Measurements from ENCODE around the gene KCNK10.

Gene KCNK10

DNA sequence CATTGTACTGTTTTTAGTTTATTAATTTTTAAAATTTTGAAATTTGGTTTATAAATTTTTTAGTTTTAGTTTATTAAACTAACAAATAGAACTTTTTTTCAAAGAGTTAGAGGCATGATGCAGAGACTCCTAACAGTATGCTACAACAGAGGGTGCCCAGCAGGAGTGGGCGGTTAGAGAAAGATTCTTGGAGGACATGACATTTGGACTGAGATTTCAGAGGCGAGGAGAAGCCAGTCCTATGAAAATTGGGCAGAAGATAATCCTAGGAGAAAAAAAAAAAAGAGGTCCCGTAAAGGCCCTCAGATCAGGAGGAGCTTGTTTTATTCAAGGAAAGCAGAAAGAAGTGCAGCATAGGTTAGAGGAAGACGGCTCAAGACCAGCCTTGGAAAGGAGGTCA, 21.7 kb downstream of the KCNK10 start:
- TF ChIP-seq, protein P1, sequence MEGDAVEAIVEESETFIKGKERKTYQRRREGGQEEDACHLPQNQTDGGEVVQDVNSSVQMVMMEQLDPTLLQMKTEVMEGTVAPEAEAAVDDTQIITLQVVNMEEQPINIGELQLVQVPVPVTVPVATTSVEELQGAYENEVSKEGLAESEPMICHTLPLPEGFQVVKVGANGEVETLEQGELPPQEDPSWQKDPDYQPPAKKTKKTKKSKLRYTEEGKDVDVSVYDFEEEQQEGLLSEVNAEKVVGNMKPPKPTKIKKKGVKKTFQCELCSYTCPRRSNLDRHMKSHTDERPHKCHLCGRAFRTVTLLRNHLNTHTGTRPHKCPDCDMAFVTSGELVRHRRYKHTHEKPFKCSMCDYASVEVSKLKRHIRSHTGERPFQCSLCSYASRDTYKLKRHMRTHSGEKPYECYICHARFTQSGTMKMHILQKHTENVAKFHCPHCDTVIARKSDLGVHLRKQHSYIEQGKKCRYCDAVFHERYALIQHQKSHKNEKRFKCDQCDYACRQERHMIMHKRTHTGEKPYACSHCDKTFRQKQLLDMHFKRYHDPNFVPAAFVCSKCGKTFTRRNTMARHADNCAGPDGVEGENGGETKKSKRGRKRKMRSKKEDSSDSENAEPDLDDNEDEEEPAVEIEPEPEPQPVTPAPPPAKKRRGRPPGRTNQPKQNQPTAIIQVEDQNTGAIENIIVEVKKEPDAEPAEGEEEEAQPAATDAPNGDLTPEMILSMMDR (IDR thresholded peaks at IDR 0.05) = no peak

DNA sequence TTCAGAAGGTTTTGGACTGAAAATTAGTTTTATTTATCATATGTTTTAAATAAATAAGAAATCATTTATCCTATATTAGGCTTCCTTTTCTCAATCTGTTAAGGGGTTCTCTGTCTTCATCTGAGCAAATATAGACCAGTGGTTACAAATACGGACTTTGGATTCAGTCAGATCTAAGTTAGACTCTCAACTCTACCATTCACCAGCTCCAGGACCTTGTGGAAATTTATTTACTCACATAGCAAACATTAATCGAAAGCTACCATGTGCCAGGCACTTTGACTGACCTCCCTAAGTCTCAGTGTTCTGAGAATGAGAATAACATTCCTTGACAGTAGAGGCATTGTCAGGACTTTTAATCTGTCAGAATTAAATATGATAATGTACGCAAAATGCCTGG, 22.3 kb downstream of the KCNK10 start:
- TF ChIP-seq, protein P1 (IDR thresholded peaks at IDR 0.05) = no peak

DNA sequence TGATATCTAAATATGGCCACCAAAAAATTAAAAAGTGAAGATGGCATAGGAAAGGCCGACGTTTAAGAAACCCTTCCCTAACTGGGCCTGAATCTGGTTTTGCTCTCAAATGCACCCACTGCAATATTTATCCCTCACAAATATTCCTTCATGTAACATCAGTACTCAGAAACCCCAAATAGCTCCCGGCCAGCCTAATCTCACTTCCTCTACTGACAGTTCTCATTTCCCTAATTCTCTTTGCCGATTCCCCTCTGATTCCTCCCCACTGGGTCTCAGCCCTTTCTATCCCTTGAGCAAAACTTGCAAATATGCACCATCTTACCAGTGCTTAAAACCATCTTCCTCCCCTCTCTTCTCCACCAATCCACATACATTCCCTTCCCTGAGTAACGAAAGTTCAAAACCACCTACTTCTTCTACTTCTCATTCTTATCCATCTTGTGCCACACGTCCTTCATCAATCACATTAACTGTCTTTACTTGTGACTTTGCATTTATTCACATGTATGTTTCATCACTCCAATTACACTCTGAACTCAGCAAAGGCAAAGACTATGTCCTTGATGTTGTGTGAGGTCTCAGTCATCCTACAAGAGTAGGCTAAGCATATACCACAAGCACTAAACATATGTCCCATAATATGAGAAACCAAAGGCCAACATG, 23.1 kb downstream of the KCNK10 start:
- TF ChIP-seq, protein P1 (IDR thresholded peaks at IDR 0.05) = no peak

DNA sequence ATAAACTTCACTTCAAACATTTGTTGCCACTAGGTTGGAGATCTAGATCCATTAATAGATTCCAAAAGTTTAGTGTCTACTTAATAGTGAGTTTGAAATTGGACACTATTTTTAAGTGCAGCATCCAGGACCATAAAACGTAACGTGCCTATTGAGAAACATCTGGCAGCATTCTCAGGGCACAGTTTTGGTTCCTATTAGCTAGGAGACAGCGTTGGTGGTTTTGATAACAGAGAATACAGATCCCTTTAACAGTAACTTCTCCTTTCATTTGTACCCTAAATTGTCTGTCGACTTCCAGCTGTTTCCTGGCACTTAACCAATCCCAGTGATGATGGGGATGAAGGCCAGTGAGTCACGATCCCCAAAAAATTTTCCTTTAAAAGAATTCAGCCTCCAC, 25.8 kb downstream of the KCNK10 start:
- TF ChIP-seq, protein P1 (IDR thresholded peaks at IDR 0.05) = no peak

DNA sequence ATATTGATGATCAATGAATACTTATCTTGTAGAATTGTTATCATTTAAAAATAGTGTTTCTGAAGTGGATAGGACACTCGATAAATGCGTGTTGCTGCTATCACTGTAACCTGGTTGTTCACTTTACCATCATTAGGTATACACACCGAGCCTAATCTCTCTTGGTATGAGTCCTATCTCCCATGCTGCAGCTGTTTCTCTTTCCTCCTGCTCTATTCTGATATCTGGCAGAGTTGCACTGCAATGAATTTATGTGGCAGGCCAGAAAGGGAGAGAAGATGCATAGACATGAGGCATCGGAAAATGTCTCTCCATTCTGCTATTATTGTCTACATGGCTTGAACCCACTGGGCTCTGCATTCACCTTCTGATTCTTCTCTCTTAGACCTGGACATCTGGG, 26.7 kb downstream of the KCNK10 start:
- TF ChIP-seq, protein P1 (IDR thresholded peaks at IDR 0.05) = no peak

DNA sequence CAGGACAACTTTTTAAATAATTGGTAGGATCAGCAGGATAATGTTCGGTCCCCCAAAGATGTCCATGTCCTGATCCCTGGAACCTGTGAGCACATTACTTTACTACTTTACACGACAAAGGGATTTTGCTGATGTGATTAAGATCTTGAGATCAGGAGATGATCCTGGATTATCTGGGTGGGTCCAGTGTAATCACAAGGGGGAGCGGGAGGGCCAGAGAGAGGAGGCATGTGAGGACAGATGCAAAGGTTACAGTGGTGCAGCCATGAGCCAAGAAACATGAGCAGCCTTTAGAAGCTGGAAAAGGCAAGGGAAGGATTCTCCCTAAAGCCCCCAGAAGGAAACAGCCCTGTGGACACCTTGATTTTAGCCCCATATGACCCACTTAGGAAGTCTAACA, 33.1 kb downstream of the KCNK10 start:
- TF ChIP-seq, protein P1 (IDR thresholded peaks at IDR 0.05) = no peak

DNA sequence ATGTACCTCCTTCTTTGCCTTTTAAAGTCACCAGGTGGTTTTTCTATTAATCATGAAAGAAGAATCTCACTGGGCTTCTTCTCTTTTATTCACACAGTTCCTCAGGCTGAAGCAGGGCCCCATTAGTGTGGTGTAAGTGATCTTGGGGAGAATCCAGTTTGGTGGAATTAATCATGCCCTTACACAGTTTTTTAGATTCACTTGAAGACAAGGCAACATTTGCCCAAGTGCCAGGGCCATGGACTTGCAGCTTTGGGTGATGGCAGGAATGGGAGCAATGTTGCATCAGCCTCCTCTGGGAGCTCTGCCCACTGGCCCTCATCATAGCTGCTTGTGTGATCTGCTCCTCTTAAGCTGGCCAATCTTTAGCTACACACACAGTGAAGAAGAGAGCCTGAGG, 33.8 kb downstream of the KCNK10 start:
- TF ChIP-seq, protein P1 (IDR thresholded peaks at IDR 0.05) = no peak

DNA sequence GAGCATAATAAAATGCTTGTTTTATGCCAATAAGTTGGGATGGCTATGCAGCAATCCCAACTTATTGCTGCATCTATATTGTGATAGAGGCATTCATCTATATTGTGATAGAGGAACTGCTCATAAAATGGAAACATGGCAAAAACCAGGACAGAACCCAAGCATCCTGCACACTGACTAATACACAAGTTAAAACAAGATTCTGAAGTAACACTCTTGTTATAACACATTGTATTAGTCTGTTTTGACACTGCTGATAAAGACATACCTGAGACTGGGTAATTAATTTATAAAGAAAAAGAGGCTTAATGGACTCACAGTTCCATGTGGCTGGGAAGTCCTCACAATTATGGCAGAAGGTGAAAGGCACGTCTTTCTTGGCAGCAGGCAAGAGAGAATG, 36.8 kb downstream of the KCNK10 start:
- TF ChIP-seq, protein P1 (IDR thresholded peaks at IDR 0.05) = no peak
